HG02759 (cell line): ENCODE data around the gene LMBR1.
"Not testable (repeated sequence)": the region's sequence is repeated elsewhere in the genome, so short reads cannot be mapped to it uniquely, and the experiment has no call there.

Experiments used
- ATAC-seq: cut with Tn5 transposase; IDR thresholded peaks from one replicate; pipeline ENCODE4 v1.9.1; 2021; ENCODE audit warnings: mild to moderate bottlenecking, moderate library complexity; ENCODE audit not compliant: unreplicated experiment

LMBR1 gene

DNA sequence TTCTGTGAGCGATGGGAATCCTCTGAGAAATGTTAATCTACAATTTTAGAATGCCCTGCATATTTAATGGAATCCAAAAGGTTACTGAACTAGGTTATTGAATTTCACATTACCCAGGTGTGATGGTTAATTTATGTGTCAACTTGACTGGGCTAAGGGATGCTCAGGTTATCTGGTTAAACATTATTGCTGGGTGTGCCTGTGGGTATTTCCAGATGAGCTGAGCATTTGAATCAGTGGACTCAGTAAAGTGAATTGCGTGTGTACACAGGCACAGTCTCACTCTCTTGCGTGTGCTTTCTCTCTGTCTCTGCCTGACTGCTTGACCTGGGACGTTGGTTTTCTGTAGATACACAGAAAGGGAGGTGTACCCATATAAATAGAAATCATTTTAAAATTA lies 230.7 kb downstream of the LMBR1 start:
- peak; percentile 59 for ATAC-seq

DNA sequence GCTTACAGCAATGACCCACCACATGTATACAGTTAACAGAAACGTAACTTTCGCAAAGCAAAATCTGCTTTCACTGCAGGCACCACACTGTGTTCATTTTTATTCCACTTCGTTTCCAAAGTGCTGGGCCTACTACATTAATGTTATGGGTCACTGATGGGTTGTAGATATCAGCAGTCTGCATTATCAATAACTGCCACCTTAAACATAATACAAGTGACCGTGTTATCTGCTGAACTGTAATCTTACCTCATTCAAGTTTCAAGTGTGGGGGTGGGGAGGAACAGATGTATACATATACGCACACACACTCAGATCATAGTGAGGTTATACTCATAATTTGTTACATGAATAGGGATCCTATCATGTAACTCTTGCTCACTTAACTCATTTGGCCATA lies 231.3 kb downstream of the LMBR1 start:
- peak; percentile 6 for ATAC-seq

DNA sequence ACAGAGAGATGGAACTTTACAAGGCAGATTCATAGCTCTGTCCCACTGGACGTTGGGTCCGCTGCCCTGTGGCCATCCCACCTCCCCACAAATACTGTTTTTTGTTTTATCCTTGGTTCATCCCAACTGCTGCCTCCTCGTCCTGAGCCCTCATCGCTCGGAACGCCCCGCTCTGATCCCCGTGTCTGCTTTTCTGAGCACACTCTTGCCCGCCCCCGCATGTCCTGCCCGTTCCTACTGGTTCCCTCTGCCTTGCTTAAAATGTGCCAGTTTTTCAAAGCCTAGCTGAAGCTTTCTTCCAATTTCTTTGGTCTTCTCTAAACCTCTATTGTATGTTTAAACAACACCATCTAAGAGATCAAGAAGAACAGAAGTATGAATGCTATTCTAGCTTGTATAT lies 233.0 kb downstream of the LMBR1 start:
- ATAC-seq = no peak

DNA sequence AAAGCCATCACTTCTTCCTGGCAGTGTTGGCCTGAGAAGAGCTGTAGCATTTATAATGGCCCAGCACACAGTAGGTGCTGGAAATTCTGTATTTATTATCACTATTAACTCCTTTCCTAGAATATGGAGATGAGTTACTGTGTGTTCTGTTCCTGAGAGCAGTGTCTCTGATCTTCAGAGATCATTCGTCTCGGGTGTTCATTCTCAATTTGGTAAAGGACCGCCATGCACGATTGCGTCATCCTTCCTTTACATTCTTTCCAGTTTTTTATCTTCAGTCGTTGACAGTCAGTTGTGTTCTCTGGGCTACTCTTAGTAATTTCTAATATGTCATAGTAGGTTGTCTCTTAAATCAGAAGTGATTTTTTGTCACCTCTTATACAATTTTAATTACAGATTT lies 233.8 kb downstream of the LMBR1 start:
- no peak for ATAC-seq

DNA sequence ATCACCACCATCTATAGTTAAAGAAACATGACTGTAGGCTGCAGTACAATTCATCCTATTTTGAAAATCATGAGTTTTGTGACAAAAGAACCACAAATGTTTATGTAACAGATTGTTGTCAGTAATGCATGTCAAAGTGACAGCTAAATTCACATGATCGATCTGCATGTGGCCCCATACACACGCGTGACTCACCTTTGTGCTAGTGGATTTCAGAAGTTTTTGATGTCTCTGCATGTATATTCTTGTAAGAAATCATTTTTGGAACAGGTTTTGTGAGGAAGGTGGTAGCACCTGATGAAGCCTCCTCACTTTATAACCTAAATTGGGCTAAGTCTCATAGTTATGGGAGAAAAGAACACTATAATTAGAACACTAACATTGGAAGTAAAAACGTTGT lies 235.3 kb downstream of the LMBR1 start:
- ATAC-seq = no peak

DNA sequence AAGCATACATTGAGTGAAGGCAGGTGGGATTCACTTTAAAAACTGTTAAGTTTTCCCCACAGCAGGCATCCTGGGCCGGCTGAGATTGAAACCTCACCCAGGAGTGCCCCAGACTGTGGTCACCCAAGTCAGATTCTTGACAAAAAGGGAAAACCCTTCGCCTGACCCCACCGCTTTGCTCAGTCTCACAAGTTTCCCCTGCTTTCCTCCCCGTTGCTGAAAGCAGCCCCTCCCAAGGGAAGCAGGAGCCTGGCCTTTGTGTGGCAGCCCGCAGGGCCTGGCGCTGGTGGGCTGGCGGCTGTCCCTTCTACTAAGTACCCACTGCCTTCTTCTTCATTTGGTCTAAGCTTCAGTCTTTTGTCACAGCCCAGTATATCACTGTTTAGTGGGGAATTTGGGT lies 236.4 kb downstream of the LMBR1 start:
- peak; percentile 72 for ATAC-seq

DNA sequence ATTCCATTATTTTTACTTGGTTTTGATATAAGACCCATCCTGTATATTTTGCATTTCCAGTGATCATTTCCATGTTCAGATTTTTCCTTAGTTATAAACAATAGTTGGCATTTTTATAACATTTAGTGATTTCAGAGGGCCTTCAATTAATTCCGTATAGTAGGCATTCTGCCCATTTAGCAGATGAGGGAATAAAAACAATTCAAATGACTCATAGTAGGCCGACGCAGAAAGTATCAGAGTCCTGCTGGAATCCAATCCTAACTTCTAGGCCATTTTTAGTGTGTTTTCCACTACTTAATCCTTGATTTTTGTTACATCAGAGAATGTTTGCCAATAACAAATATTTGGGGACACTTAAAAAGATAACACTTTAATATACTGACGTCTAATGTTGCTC lies 237.0 kb downstream of the LMBR1 start:
- no peak for ATAC-seq

DNA sequence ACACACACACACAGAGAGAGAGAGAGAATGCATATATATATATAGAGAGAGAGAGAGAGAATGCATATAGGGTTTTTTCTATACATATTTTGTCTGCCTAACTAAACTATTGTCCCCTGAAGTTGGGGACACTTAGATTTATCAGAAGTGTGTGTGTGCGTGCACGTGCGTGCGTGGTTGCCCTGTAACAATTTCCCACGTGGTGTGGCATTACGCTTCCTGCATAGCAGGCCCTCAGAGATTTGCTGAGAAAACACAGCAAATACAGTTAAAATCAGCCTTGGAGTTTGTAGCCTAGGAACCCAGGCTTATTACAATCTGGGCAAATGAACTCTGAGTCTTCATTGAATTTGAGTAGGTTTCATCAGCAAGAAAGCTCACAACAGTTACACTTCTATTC lies 237.7 kb downstream of the LMBR1 start:
- no peak for ATAC-seq

DNA sequence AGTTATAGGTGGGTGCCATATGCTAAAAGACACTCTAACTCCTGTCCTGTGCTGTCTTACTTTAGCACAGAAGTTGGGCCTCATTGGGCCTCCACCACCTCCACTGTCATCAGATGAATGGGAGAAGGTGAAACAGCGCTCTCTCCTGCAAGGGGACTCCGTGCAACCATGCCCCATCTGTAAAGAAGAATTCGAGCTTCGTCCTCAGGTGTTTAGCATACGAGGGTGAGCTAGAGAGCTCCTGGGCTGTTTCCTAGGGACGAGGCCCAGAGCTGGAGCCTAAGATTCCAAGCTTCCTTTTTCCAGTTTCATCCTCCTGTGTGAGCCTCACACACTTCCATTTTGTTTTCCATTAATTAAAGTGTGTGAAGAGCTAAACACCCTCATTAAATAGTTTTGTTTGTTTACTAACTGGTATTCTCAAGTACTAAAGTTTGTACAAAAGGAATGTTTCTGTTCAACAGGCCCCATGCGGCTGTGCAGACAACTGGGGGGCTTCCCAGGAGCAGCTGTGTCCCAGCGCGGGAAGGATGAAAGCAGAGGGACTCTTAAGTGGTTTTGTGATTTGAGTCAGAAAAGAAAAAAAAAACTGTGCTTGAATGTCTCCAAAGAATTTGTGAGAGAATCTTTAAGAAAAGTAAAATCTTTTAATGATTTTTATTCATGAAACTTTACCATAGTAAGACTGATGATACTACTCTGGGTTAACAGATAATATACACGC lies 238.3 kb downstream of the LMBR1 start:
- ATAC-seq = no peak

DNA sequence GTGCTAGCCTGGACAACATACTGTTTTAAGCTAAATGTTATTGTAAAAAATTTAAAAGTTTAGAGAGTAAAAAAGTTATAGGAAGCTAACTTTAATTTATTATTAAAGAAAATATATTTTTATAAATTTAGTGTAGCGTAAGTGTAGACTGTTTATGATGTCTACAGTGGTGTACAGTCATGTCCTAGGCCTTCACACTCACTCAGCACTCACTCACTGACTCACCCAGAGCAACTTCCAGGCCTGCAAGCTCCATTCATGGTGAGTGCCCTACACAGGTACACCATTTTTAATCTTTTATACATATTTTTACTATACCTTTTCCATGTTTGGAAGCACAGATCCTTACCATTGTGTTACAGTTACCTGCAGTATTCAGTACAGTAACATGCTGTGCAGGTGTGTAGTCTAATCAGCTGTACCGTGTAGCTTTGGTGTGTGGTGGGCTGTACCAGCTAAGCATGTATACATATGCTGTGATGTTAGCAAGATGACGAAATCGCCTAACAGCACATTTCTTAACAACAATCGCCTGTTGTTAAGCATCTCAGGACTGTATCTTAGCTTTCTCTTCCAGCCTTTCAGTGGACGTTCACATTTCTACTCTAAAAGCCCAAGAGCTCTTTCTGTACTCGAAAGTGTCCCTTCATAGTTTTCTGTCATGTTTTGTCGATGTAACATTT lies 240.0 kb downstream of the LMBR1 start:
- no peak for ATAC-seq

DNA sequence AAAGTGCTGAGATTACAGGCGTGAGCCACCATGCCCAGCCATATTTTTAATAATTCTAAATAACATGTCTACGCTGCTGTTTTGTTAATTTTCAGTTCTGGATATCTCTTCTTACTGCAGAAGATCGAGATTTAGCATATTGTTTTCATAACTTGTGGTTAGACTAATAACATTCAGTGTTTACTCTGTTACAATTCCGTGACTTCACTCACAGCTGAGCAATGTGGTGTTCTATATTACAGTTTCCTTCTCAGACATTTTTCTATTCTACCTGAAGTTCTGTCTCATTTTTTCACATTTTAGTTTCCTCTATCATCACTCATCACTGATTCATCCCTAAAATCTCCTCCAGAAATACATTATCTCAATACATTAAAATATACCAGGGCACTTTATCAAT lies 241.5 kb downstream of the LMBR1 start:
- ATAC-seq = no peak

DNA sequence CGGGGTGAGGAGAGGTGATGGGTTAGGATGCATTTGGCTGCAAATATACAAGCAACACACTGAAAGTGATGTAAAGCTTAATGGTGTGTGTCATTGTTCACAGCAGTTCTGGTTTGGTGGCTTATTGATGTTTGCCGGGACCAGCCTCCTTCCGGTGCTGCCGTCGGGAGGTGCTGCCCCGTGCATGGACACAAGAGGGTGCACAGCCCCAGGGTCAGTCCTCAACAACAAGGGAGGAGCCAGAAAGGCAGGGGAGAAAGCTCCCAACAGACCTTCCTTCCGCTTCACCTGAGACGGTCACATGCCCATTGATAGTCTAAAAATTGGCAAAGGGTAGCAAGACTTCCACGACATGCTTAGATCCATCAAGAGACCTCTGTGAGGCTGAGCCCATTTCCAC lies 242.9 kb downstream of the LMBR1 start:
- no peak for ATAC-seq

DNA sequence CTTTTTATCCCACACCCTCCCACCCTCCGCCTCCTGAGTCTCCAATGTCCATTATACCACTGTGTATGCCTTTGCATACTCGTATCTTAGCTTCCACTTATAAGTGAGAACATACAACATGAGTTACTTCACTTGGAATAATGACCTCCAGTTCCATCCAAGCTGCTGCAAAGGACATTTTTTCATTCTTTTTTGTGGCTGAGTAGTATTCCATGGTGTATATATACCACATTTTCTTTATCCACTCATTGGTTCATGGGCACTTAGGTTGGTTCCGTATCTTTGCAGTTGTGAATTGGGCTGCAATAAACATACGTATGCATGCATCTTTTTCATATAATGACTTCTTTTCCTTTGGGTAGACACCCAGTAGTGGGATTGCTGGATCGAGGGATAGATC lies 245.7 kb downstream of the LMBR1 start:
- ATAC-seq = not testable (repeated sequence)

DNA sequence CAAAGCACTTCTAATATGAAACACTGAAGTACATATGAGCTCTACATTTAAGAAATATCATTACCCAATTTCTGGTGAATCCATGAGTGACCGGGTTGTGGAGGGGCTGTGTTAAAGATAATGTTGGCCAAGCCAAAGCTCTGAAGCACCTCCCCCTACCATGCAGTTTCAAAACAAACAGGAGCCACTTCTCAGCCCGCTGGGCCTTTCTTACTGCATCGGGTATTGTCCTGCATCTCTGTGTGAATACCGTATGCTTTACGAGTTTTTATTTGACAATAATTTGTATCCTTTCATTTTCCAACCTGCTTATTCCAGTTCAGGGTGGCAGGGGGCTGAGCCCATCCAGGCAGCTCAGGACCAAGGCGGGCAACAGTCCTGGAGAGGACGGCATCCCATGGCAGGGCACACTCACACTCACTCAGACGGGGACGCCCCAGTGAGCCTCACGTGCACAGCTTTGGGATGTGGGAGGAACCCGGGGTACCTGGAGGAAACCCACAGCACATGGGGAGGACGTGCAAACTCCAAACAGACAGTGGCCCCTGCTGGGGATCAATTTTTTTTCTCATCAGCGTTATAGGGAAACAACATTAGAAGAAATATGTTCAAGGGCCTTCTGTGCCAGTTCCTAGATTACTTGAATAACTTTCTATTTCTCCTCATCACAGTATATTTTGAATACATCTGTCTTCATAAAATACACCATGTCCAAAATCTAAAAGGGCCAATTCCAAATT lies 250.5 kb downstream of the LMBR1 start:
- ATAC-seq = no peak

DNA sequence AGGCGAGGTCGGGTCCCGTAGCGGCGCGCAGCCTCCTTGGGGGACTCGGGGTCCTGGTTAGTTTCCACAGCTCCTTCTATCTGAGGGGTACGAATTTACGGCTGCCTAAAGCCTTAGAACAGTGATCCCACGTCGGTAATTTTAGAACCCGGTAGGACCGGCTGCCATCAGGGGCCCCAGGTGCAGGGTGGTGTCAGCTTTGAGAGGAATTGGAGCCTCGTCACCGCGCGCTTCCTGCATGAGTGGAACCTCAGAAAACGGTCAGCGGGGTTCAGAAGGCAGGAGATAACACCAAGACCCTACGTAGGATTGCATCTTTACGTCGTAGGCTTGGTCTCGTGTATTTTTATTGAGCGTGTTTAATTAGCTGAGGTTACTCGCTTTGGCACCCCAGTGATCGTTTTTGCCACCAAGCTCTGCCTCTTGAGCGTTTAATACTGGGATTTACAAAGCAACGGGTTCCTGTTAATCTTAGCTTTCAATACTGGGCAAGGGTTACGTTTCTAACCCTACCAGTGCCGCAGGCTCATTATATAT lies 252.0 kb downstream of the LMBR1 start:
- peak; percentile 52 for ATAC-seq

DNA sequence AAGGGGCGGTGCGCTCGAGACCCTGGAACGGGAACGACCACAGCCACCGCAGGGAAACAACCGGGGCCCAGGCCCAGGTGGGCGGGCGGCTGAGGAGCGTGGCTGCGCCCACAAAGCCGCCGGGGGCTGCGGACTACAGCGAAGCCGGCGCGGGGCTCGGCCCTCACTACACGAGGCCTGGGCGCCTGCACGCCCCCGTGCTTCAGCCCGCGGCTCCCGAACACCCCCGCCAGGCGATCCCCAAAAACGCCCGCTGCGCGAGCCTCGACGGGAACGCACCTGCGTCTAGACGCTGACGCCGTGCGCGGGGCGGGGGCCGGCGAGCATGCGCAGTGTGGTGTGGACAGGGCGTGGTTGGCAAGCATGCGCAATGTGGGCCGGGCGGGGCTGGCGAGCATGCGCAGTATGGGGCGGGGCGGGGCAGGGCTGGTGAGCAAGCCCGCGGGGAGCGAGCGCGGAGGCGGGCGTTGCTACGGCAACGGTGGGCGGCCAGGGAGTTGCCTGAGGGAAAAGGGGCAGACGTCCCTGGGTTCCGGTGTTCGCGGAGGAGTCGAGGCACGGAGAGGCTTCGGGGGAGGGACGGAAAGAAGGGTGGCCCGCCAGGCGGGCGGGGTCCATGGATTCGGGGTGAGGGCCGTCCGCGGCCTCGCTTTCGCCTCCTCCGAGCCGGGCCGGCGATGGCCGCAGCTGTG lies 252.6 kb downstream of the LMBR1 start, which contains the start of gene RNF32:
Gene RNF32, plus strand, starts transcription at position 518 of the 692 bp plus-strand sequence. CDS start 3,104 bp downstream, outside the sequence.
- peak; percentile 86 for ATAC-seq

DNA sequence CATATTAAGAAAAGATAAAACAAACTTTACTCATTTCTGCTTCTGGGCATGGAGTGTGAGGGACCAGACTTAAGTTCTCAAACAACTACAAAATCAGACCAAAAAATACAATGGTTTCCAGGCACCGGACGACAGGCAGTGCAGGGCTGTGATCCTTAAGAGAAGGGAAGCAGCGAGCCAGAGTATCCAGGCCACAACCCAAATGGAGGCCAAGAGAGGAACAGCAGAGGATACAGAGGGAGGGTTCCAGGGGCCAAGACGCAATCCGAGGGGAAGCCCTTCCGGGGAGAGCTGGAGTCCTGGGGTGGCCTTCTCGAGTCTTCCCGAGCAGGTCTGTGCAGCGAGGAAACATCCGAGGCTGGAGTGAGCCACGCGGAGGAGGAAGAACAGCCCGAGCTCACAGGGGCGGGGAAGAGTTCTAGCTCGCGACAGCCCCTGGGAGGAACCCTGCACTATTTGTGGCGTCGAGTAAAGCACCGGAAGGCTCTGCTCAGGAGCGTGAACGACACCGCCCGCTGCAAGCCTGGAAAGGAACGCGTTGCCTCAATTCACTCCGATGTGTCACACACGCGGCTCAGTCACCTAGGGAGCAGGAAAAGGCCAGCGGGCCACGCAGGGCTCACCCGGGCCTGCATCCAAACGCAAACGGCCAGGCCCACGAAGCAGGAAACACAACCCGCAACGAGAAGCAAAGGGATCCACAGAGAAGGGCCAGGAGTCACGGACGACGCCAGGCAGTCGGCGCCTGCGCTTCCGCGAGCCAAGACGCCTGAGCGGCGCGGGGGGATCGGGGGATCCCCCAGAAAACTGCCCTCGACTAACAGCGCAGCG lies 253.3 kb downstream of the LMBR1 start:
- ATAC-seq = peak; percentile 27

DNA sequence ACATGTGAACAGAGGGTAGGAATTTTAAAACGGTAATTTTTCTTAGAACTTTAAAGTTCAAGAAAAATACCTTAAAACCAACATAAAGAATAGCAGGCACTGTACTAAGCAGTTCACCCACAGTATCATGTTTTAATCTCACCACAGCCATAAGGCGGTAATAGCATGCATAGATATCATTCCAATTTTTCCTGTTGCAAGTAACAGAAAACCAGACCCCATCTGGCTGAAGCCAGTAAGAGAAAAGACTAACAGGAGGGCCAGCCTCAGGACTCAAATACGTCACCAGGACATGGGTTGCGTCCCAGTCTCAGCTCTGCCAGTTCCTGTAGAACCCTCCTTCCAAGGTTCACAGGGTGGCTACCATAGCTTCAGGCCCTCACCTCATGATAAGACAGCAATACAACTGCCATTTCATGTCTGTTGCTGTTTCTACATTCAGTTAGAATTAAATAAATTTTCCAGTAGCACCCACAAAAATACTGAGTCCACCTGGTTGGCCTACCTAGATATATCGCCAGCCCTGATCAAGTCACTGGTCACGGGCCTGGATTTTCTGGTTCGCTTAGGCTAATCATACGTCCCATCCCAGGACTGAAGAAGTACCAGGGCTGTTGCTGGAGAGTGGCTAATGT lies 254.4 kb downstream of the LMBR1 start:
- ATAC-seq = no peak

DNA sequence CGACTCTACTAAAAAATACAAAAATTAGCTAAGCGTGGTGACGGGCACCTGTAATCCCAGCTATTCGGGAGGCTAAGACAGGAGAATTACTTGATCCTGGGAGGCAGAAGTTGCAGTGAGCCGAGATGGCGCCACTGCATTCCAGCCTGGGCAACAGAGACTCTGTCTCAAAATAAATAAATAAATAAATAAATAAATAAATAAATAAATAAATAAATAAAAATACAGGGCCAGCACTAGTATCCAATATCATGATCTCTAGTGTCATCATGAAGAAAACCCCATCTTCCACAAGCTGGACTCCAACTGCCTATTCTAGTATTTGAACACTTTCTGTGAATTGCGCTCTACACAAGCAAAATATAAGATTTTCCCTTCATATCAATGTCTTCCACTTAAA lies 255.9 kb downstream of the LMBR1 start:
- not testable (repeated sequence) for ATAC-seq
